HG03045 (cell line): ENCODE results near the gene DYRK4.
A peak's percentile ranks its signal among the peaks of the same experiment; 100 is the strongest.
"Not testable (repeated sequence)": the region's sequence is repeated elsewhere in the genome, so short reads cannot be mapped to it uniquely, and the experiment has no call there.

ENCODE experiments used
- ATAC-seq: cut with Tn5 transposase; IDR thresholded peaks from one replicate; pipeline ENCODE4 v1.9.1; 2021; ENCODE audit warnings: mild to moderate bottlenecking, moderate library complexity; ENCODE audit not compliant: unreplicated experiment

DYRK4 gene, protein sequence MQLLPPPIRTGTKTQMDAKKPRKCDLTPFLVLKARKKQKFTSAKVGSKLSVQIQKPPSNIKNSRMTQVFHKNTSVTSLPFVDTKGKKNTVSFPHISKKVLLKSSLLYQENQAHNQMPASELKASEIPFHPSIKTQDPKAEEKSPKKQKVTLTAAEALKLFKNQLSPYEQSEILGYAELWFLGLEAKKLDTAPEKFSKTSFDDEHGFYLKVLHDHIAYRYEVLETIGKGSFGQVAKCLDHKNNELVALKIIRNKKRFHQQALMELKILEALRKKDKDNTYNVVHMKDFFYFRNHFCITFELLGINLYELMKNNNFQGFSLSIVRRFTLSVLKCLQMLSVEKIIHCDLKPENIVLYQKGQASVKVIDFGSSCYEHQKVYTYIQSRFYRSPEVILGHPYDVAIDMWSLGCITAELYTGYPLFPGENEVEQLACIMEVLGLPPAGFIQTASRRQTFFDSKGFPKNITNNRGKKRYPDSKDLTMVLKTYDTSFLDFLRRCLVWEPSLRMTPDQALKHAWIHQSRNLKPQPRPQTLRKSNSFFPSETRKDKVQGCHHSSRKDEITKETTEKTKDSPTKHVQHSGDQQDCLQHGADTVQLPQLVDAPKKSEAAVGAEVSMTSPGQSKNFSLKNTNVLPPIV

DNA sequence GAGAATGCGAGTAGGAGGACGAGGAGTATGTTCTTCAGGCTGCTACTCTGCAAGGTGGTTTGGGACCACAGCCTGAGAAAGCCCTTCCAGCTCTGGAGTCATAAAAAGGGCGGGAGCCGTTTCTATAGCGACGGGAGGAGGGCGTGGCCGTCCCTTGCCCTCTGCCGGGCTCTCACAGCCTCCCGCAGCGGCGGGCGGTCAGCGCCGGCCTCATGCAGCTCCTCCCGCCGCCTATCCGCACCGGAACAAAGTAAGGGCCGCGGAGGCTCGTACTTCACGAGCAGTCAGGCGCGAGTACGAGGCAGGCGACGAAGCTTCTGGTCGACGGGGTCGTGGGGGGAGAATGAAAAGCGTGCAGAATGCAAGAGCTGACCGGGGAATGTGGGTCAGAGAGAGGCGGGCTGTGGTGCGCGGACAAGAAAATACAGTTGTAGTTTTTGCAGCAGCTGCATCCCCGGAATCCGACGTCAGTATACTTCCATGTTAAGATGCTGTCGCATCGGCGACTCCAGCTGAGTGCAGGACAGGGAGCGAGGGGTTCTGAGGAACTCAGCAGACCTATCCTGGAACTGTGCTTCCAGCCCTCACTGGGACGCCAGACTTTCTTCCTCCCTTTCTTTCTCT, at the start of gene DYRK4:
Gene DYRK4 (plus strand): TSS at position 175 of the 624 bp plus-strand sequence. CDS start 38 bp downstream, at position 213.
- no peak for ATAC-seq

DNA sequence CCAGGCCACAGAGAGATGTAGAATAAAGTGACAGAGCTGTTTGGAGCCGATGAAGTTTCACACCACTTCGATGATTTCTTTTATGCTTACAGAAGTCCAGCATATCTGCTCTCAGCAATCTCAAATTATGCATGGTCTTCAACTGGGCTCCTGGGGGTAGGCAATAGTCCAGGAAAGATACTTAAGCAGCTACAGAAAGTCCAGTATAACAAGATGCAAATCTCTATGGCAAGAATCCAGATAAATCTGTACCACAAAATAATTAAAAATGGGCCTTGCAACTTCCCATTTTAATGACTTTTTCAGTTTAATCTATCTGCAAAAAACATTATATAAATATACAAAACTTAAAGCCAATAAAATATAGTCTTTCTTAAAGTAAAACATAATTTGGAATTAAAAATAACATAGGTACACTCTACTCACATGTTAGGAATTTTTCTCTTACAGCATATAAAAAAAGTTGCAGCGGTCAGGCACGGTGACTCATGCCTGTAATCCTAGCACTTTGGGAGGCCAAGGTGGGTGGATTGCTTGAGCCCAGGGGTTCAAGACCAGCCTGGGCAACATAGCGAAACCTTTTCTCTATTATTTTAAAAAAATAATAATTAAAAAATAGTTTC, 43.8 kb upstream of the DYRK4 start:
- no peak for ATAC-seq

DNA sequence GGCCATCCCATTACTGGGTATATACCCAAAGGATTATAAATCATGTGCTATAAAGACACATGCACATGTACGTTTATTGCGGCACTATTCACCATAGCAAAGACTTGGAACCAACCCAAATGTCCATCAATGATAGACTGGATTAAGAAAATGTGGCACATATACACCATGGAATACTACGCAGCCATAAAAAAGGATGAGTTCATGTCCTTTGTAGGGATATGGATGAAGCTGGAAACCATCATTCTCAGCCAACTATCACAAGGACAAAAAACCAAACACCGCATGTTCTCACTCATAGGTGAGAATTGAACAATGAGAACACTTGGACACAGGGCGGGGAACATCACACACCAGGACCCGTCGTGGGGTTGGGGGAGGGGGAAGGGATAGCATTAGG, 38.6 kb upstream of the DYRK4 start:
- ATAC-seq: not testable (repeated sequence)

DNA sequence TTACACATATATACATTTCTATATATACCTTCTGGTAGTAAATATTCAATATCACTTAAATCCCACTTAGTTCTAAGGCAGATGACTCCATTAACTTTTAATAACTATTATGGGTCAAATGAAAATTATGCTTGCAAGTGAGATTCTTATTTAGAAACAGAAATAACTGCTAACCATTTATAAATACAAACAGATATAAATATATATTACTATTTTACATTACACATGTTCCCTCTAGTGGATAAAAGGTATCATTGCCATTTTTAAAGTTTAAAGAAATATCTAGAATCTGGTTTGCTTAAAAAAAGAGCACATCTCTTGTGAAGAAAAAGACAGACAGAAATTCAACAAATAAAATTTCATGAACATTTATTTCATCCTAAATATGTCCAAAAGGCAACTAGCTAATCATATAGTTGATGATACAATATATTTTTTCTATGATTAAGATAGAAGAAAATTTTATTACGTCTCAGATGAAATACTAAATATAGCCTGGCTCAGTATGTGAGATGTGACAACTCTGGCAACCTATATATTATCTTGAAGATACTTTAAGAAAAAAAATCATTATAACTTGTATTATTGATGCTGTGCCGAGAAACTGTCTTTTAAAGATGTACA, 35.0 kb upstream of the DYRK4 start:
- ATAC-seq: no peak

DNA sequence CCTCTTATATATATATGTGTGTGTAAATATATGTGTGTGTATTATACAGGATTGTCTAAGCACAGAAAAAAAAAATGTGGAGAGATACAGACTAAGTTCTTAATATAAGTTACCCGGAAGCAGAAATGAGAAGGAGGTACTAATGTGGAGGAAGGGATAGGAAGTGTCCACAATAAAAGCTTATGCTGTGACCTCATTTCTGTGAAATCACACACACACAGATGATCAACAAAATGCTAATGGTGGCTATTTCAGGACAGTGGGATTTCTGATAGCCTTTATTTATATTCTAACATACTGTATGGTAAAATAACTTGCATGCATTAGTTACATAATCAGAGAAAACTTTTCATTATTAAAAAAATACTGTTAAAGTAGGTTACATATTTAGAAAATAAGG, 31.8 kb upstream of the DYRK4 start:
- no peak for ATAC-seq

DNA sequence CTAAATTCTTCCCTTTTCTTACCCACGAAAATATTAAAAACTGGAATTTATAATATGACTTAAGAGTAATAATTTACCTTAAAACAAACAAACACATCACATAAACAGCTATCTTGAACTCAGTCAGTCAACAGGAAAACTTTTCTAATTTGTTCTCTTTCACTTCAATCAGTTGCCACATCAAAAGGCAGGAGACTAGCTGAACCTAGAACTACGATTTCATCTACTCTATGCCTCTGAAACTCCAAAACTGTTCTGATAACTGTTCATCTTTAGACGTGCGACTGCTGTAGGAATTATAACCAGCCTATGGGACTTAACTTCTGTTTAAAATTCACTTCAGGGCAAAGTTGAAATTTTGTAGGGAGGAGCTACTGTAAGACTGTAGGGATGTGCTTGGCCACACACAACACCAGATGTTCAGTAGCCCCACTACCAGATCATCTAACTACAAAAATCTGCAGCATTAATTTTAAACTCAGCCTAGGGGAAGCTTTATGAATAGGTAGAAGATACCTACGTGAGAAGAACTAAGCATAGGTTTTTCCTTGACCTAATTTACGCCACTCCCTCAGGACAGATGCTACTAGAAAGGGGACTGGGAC, 30.9 kb upstream of the DYRK4 start:
- no peak for ATAC-seq

DNA sequence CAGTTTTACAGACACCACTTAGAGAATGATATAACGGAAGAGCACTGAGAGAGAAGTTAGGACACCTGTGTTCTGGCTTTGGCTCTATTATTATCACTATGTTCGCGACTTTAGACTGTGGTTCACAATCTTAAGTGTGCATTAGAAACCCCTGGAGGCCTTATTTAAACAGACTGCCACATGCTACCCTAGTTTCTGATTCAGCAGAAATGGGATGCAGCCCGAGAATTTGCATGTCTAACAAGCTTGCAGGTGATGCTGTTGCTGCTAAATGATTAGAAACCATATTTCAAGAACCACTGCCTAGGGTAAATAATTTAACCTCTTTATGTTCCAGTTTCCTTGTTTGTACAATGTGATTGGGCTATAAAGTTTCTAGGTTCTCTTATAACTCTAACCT, 26.9 kb upstream of the DYRK4 start:
- no peak for ATAC-seq

DNA sequence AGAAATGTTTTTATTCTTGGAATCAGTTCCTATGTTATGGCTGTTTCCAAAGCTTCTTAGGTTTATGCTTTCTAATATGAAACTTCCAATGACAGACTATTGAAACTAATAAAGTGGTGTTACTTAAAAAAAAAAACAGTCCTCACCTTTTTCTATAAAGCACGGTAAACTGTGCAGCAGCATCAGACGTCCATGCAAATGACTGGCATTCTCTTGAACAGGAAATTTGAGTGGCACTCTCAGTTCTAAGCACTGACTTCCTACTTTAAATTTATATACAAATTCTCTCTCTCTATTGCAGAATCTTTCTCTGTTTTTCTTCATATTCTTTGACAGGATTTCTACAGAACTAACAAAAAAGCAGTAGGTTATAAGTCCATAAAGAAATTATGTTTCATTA, 26.1 kb upstream of the DYRK4 start:
- no peak for ATAC-seq

DNA sequence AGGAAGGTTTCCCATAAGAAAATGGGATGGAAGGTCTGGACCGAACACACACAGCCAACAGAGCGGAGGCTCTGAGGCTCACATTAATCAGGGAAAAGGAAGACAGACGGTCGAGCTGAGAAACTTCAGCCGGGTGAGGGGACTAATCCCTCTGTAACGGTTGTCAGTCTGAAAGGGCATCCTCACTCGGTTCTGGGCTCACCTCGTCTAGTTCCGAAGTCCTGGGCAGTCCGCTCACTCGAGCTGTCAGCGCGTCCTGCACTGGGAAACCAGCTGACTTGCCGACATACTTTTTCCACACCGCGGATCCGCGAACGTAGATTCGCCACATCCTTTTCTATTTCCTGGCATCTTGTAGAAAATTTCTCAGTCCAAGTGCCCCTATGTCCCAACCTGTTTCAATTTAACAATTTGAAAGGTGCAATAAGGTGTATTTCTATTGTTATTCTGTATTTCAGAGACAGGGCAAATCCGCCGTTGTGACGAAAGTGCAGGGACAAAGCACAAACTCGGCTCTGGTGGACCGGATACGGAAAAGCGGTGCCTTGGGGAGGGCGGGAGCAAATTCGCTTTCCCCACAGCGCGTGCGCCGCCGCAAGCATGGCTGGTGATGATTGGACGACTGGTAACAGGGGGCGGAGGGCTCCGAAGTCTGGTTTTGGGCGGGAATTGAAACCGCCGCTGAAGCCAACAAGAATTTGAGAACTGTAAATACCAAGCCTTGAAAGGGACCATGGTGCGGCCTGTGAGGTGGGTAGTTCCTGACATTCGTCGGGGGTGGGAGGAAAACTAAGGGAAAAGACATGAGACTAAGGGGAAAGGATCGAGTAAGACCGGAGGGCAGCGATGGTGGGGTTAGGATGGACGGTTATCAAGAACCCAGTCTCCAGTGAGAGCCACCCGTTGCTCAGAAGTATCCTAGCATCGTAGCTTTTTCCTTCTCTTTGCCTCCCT, 23.5 kb upstream of the DYRK4 start, which contains the start of gene RAD51AP1:
Gene RAD51AP1 (plus strand): TSS at position 684 of the 954 bp plus-strand sequence. CDS start 50 bp downstream, at position 734.
- peak; percentile 93 for ATAC-seq

DNA sequence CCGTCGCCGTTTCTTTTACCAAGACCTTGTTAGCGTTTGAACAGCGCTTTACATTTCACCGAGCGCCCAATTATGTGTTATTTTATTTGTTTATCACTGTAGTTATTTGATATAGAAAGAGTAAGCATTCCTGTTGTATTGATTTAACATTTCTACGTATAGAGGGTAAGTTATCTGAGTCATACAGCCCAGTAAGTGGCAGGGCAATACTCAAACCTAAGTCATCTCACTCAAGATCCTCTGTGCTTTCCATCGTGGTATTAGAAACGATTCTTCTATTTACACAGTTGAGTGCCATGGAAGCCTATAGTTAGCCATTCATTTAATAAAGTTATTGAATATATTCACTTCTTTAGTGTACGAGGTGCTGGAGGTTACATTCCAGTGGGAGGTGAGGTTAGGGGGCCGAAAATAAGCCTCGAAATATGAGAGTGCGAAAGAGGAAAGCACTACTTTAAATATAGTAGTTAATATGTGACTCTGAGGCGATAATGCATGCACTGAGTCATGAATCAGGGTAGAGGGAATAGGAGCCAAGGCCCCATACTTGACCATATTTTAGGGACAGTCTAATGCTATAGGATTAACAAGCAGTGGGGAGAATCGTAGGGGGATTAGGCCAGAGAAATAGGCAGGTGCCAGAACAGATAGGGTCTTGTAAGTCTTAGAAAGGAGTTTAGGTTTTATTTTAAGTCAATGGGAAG, 22.7 kb upstream of the DYRK4 start:
- ATAC-seq: no peak

DNA sequence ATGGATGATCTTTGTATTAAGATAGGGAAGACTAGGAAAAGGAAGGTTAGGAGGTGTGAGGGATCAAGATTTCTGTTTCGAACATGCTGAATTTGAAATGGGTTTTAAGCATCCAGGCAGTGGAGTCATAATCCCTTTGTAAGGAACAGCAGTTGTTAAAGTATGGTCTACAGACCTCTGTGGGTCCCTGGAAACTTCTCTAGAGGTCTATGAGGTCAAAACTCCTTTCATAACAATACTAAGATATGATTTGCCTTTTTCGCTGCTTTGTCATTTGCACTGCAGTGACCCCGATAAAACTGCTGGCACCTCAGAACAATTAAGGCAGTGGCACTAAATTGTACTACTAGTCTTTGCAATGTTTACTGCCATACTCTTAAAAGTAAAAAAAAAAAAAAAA, 21.8 kb upstream of the DYRK4 start:
- ATAC-seq: no peak

DNA sequence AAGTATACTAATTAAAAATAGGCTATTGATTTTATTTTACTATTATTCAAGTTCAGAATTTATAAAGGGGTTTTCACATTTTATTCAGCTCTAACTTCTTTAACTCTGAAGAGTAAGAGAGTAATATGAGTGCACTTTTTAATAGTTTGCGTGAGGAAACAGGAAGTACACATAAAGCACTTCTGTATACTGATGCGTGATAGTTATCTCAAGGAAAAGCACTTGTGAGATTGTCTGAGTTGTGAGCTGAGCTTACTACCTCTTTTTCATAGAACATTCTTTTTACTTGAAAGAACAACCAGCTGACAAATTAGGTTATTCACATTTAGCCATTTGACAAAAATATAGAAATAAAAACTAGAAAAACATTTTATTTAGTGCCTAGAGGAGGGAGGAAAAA, 21.4 kb upstream of the DYRK4 start:
- ATAC-seq: no peak

DNA sequence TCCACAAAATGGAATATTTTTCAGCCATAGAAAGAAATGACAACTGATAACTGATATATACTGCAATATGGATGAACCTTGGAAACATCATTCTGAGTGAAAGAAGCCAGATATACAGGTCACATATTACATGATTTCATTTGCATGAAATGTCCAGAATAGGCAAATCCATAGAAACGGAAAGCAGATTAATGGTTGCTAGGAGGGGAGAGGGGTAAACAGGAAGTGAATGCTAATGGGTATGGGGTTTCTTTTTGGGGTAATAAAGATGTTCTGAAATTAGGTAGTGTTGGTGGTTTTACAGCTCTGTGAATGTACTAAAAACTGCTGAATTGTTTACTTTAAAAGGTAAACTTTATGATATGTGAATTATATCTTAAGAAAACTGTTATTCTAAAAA, 16.8 kb upstream of the DYRK4 start:
- ATAC-seq: no peak

DNA sequence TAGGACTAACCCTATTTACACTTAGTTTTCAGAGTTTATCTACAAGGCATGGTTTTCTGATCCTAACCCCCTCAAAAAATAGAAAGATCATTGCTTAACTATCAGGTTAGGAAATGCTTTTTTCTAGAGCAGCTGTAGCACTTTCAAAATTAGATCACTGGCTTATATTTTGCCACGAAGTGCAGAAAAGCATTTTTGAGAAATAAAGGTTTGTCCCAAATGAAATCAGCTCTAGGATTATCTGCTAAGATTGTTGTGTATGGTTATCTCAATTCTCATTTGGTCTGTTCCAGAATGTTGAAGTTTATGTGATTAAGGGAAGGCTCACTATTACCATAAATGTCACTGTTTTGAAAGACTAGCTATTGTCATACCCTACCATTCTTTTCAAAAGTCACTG, 9.8 kb upstream of the DYRK4 start:
- no peak for ATAC-seq

DNA sequence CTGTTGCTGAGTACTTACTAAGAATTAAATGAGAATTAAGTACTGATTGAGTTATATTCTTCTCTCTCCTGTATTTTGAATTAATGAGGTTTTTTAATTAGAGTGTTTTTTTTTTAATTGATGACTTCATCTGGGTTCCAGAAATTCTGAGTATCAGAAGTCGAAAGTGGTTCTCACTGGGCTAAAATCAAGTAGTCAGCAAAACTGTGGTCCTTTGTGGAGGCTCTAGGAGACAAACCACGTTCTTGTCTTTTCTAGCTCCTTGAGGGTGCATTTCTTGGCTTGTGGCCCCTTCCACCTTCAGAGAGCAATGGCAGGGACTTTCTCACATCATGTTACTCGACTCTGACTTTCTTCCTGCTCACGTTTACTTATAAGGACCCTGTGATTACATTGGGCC, 8.1 kb upstream of the DYRK4 start:
- ATAC-seq: no peak

DNA sequence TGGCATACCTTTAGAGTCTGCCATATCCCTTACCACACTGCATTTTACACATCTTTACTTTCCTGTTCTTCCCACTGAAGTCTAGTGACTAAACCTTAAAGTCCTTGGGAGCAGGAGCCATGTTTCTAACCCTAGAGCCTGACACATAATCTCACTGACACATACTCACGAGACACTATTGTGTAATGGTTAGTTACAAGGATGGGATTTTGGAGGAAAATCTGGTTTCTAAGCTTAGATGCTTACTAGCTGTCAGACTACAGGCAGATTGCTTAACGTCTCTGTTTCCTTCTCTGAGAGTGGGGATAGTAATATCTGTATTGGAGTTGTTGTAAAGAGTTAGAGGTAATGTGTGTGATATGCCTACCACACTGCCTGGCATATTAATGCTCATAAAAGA, 6.2 kb upstream of the DYRK4 start:
- ATAC-seq: no peak

DNA sequence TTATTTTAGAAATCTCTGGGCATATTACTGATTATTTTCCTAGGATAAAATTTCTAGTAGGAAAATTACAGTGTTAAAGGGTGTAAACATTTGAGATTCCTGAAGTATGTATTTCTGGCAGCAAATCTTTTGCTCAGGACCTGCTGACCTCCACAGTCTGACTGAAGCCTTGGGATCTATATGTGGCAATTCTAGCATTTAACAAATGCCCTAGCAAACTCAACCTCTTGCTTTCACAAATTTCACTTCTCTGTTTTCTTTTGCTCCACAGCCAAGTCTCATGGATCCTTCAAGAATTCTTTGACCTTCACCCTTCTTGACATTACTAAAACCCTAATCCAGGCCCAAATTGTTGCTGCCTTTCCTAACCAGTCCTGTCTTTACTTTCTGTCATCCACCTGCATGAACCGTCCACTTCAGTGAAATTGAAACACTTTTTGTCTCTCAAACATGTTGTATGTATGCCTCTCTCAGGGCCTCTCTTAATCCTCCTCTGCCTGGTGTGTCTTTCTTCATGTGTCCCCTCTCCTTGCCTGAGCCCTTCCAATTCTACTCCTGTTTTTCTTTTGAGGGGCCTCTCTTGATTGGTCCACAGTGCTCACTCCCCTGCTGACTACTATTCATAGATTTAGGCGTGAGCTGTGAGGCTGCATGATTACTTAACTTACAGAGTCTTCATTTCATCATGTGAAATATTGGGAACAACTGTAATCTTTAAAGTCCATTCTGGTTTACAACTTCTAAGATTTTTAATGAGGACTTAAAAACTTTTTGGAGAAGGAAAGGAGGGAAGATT, 5.1 kb upstream of the DYRK4 start:
- ATAC-seq: no peak

DNA sequence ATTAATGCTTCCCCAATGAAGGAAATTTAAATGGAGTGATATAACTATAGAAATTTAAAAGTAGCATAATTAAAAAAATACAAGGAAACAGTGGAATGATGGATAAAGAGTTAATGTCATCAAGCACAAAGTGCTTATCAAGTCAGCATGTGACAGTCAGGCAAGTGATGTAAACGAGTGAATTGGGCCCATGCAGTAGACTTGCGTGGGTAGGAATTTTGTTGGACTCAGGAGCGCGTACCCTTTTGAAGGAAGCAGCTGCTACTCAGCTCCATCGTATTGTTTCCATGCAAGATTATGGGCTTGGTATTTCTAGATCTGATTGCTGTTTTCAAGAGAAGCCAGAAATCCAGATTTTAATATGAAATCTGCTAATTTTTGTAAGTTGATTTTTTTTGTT, 4.4 kb upstream of the DYRK4 start:
- ATAC-seq: no peak
